ENCODE results near the gene LTA.

Gene LTA

DNA sequence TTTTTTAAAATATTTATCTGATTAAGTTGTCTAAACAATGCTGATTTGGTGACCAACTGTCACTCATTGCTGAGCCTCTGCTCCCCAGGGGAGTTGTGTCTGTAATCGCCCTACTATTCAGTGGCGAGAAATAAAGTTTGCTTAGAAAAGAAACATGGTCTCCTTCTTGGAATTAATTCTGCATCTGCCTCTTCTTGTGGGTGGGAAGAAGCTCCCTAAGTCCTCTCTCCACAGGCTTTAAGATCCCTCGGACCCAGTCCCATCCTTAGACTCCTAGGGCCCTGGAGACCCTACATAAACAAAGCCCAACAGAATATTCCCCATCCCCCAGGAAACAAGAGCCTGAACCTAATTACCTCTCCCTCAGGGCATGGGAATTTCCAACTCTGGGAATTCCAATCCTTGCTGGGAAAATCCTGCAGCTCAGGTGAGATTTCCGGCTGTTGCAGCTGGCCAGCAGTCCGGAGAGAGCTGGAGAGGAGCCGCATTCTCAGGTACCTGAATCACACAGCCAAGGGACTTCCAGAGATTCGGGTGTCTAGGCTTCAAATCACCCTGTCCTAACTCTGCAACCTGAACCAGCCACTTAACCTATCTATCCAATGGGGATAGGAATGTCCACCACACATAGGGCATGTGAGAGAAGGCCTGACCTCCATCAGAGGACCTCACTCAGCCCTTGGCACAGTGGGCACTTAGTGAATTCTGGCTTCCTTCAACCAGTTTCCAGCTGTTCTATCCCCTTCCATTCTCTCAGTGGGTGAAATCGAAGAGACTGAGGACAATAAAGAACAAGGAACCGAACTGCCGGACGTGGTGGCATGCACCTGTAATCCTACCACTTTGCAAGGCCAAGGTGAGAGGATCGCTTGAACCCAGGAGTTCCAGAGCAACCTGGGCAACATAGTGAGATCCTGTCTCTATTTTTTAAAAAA is 6.4 kb downstream of the LTA start:
- H3K4me3 ChIP-seq (ENCODE audit: low read depth in 1 of 5, low read length in 5 of 5) = no peak overlapping the region
- peaks cover 0 to 4% (median 0%) of the 10 kb centered on the region in 5 donors for H3K27me3 ChIP-seq (ENCODE audit: control insufficient read depth in 5 of 5, insufficient read depth in 4 of 5, low read length in 5 of 5)
- peaks cover 0 to 4% (median 0%) of the 10 kb centered on the region in 5 donors for H3K36me3 ChIP-seq (ENCODE audit: control insufficient read depth in 5 of 5, insufficient read depth in 5 of 5, low read length in 5 of 5)
- no peak overlapping the region for H3K9ac ChIP-seq (ENCODE audit: low read length in 5 of 5)
- peaks cover 5 to 54% (median 30%) of the 10 kb centered on the region in 5 donors for H3K4me1 ChIP-seq (ENCODE audit: control insufficient read depth in 5 of 5, insufficient read depth in 5 of 5, low read length in 5 of 5)
- no peak overlapping the region for H3K27ac ChIP-seq (ENCODE audit: low read depth, low read length)
- H3K9me3 ChIP-seq (ENCODE audit: control insufficient read depth in 5 of 5, low read length in 5 of 5) = no peaks in the 10 kb centered on the region

DNA sequence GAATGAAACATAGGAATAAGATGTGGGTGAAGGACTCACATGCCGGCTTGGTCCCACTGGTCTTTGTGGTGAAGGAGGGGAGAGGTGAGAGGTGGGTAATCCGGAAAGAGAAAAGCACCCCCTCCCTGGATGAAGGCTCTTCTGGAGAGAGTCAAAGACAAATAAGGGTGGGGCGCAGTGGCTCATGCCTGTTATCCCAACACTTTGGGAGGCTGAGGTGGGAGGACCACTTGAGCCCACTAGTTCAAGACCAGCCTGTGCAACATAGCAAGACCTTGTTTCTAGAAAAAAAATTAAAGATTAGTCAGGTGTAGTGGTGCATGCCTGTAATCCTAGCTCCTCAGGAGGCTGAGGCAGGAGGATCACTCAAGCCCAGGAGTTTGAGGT is 7.0 kb downstream of the LTA start:
- Histone ChIP-seq H3K9me3 (ENCODE audit: control insufficient read depth in 5 of 5, low read length in 5 of 5) (no peaks in the 10 kb centered on the region), H3K4me3 (ENCODE audit: low read depth in 1 of 5, low read length in 5 of 5) (no peak overlapping the region), H3K4me1 (ENCODE audit: control insufficient read depth in 5 of 5, insufficient read depth in 5 of 5, low read length in 5 of 5) (peaks cover 5 to 54% (median 30%) of the 10 kb centered on the region in 5 donors), H3K27ac (ENCODE audit: low read depth, low read length) (no peak overlapping the region), H3K27me3 (ENCODE audit: control insufficient read depth in 5 of 5, insufficient read depth in 4 of 5, low read length in 5 of 5) (peaks cover 0 to 4% (median 0%) of the 10 kb centered on the region in 5 donors), H3K36me3 (ENCODE audit: control insufficient read depth in 5 of 5, insufficient read depth in 5 of 5, low read length in 5 of 5) (peaks cover 0 to 4% (median 0%) of the 10 kb centered on the region in 5 donors), H3K9ac (ENCODE audit: low read length in 5 of 5) (no peak overlapping the region)

DNA sequence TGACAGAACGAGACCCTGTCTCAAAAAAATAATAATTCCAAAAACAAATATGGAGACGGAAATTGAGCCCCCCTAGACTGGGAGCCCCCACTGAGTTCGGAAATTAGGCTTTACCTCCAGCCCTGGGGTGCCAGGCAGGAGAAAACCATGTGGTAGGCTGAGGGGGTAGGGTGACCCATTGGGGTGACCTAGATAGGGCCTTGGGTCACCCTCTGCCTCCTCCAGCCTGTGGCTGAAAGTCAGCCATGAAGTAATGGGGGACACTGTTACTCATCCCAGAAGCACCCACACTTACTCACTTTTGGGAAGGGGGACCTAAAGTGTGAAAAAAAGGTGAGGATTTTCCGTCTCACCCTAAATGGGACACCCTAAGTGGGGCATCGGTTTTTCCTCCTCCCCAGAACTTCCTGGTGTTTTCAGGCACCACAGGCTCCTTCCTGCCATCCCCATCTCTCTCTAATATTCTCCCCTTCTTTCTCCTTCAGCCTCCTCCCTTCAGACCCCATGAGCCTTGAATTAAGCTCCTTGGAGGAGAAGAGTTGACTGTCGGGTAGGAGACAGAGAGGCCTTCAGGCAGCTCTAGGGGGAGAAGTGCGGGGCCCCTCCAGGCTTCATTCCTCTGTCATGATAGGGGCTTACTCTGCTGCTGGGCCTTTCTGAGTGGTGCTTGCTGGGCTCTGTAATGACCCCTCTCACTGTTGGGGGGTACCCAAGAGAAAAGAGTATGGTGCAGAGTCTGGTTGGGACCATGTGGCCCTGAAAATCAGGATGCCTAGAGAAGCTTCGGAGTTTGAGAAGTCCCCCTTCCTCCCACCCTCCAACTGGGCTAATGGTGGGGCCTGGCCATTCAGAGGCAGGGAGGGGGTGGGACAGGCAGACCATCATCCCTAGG is 7.7 kb downstream of the LTA start:
- peak overlapping the region in 1 of 5 donors; percentile 92 for H3K4me3 ChIP-seq (ENCODE audit: low read depth in 1 of 5, low read length in 5 of 5)
- peaks cover 5 to 54% (median 30%) of the 10 kb centered on the region in 5 donors for H3K4me1 ChIP-seq (ENCODE audit: control insufficient read depth in 5 of 5, insufficient read depth in 5 of 5, low read length in 5 of 5)
- H3K9me3 ChIP-seq (ENCODE audit: control insufficient read depth in 5 of 5, low read length in 5 of 5) = no peaks in the 10 kb centered on the region
- H3K27me3 ChIP-seq (ENCODE audit: control insufficient read depth in 5 of 5, insufficient read depth in 4 of 5, low read length in 5 of 5) = peaks cover 0 to 4% (median 0%) of the 10 kb centered on the region in 5 donors
- H3K36me3 ChIP-seq (ENCODE audit: control insufficient read depth in 5 of 5, insufficient read depth in 5 of 5, low read length in 5 of 5) = peaks cover 0 to 4% (median 0%) of the 10 kb centered on the region in 5 donors
- no peak overlapping the region for H3K27ac ChIP-seq (ENCODE audit: low read depth, low read length)
- H3K9ac ChIP-seq (ENCODE audit: low read length in 5 of 5) = peak overlapping the region in 2 of 5 donors; percentile 23 to 94

DNA sequence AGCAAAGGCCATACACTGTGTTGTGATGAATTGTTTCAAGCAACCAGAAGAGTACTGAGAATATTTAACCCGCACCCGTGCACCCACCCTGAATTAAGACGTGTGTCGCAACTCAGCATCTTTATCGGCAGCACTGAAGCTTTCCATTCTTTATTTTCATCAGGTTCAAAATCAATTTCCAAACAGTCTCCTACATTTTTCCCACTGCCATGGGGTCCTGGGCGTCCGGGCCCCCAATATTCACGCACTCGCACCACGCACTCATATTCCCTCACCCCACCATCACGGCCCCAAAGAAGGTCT is 8.3 kb downstream of the LTA start:
- H3K9ac ChIP-seq (ENCODE audit: low read length in 5 of 5) = peak overlapping the region in 4 of 5 donors; percentile 1 to 96 (median 94)
- H3K27me3 ChIP-seq (ENCODE audit: control insufficient read depth in 5 of 5, insufficient read depth in 4 of 5, low read length in 5 of 5) = peaks cover 0 to 3% (median 0%) of the 10 kb centered on the region in 5 donors
- H3K4me3 ChIP-seq (ENCODE audit: low read depth in 1 of 5, low read length in 5 of 5) = peak overlapping the region; percentile 48 to 96 (median 89)
- H3K27ac ChIP-seq (ENCODE audit: low read depth, low read length) = no peak overlapping the region
- no peaks in the 10 kb centered on the region for H3K9me3 ChIP-seq (ENCODE audit: control insufficient read depth in 5 of 5, low read length in 5 of 5)
- peaks cover 0 to 4% (median 0%) of the 10 kb centered on the region in 5 donors for H3K36me3 ChIP-seq (ENCODE audit: control insufficient read depth in 5 of 5, insufficient read depth in 5 of 5, low read length in 5 of 5)
- H3K4me1 ChIP-seq (ENCODE audit: control insufficient read depth in 5 of 5, insufficient read depth in 5 of 5, low read length in 5 of 5) = peaks cover 5 to 53% (median 29%) of the 10 kb centered on the region in 5 donors

- Histone ChIP-seq H3K4me1 (ENCODE audit: control insufficient read depth in 5 of 5, insufficient read depth in 5 of 5, low read length in 5 of 5) (peaks cover 5 to 53% (median 27%) of the 10 kb centered on the region in 5 donors), H3K4me3 (ENCODE audit: low read depth in 1 of 5, low read length in 5 of 5) (peak overlapping the region; percentile 89 to 96 (median 92)), H3K9ac (ENCODE audit: low read length in 5 of 5) (peak overlapping the region; percentile 76 to 96 (median 93)), H3K27ac (ENCODE audit: low read depth, low read length) (peak overlapping the region; percentile 70), H3K36me3 (ENCODE audit: control insufficient read depth in 5 of 5, insufficient read depth in 5 of 5, low read length in 5 of 5) (peaks cover 0 to 4% (median 0%) of the 10 kb centered on the region in 5 donors), H3K9me3 (ENCODE audit: control insufficient read depth in 5 of 5, low read length in 5 of 5) (no peaks in the 10 kb centered on the region), H3K27me3 (ENCODE audit: control insufficient read depth in 5 of 5, insufficient read depth in 4 of 5, low read length in 5 of 5) (peaks cover 0 to 4% (median 0%) of the 10 kb centered on the region in 5 donors)
Observed at GRCh38 chr6:31580807-31581433, 8.8 kb downstream of the LTA start.

DNA sequence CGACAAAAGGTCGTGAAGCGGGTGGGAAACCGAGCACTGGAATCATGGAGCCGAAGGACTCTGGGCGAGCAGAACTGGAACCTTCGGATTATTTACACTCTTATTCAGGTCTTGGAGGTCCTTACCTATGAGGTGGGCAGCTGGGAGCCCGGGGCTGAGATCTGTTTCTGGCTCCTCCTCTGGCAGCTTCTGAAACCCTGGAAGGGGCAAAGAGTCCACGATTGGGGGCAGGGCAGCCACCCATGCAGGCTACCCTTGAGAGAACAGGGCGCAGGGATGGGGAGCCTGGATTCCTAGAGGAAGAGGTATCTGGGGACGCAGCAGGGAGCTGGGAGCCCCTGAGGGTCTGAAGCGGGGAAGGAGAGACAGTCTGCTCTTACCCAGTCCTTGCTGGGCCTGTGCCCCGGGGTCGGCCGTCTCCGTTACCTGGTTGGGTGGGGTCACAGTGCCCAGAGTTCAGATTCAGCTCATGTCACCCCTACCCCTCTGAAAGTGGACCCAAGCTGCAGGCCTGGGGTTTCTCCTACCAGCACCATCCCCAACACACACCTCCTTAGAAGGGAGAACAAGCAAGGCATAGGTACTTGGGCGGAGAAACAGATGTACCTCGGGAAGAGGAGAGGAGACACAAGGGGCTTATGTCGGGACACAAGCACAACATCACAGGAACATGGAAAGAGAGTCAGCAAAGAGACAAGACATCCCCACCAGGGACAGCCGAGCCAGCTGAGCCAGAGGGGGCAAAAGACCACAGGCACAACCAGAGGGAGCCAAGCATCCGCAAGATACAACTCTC is 9.5 kb downstream of the LTA start:
- H3K4me3 ChIP-seq (ENCODE audit: low read depth in 1 of 5, low read length in 5 of 5) = peak overlapping the region; percentile 89 to 96 (median 92)
- H3K4me1 ChIP-seq (ENCODE audit: control insufficient read depth in 5 of 5, insufficient read depth in 5 of 5, low read length in 5 of 5) = peaks cover 5 to 54% (median 27%) of the 10 kb centered on the region in 5 donors
- peak overlapping the region; percentile 70 for H3K27ac ChIP-seq (ENCODE audit: low read depth, low read length)
- H3K9ac ChIP-seq (ENCODE audit: low read length in 5 of 5) = peak overlapping the region; percentile 76 to 96 (median 93)
- H3K27me3 ChIP-seq (ENCODE audit: control insufficient read depth in 5 of 5, insufficient read depth in 4 of 5, low read length in 5 of 5) = peaks cover 0 to 6% (median 2%) of the 10 kb centered on the region in 5 donors
- H3K9me3 ChIP-seq (ENCODE audit: control insufficient read depth in 5 of 5, low read length in 5 of 5) = no peaks in the 10 kb centered on the region
- peaks cover 0 to 4% (median 0%) of the 10 kb centered on the region in 5 donors for H3K36me3 ChIP-seq (ENCODE audit: control insufficient read depth in 5 of 5, insufficient read depth in 5 of 5, low read length in 5 of 5)

DNA sequence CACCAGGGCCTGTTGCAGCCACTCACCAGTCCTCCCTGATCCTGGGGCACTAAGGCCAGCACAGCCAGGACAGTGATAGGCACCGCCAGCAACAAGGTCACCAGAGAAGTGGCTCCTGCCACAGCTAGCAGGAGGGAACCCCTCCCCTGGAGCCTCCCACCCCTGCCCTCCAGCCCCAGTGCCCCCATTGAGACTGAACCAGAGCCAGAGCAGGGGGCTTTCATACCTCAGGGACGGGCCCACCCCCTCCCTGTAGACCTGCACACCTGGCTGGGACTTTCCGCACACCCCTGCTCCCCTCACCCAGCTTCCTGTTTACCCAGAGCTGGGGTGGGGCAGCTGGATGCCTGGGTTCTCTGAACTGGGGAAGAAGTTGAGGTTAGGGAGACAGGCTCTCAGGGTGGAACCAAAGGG is 10.1 kb downstream of the LTA start, which contains the start of gene LTB:
LTB (minus strand) TSS at position 195 of the 414 bp plus-strand sequence; CDS start at position 188, 7 bp downstream.
- Histone ChIP-seq H3K4me3 (ENCODE audit: low read depth in 1 of 5, low read length in 5 of 5) (peak within 1 kb of the TSS; percentile 89 to 96 (median 92)), H3K27ac (ENCODE audit: low read depth, low read length) (peak within 1 kb of the TSS; percentile 70), H3K36me3 (ENCODE audit: control insufficient read depth in 5 of 5, insufficient read depth in 5 of 5, low read length in 5 of 5) (no peaks in the 10 kb centered on the region), H3K4me1 (ENCODE audit: control insufficient read depth in 5 of 5, insufficient read depth in 5 of 5, low read length in 5 of 5) (peaks cover 5 to 55% (median 27%) of the 10 kb centered on the region in 5 donors), H3K9ac (ENCODE audit: low read length in 5 of 5) (peak within 1 kb of the TSS; percentile 76 to 96 (median 93)), H3K9me3 (ENCODE audit: control insufficient read depth in 5 of 5, low read length in 5 of 5) (no peaks in the 10 kb centered on the region), H3K27me3 (ENCODE audit: control insufficient read depth in 5 of 5, insufficient read depth in 4 of 5, low read length in 5 of 5) (peaks cover 0 to 9% (median 5%) of the 10 kb centered on the region in 5 donors)

DNA sequence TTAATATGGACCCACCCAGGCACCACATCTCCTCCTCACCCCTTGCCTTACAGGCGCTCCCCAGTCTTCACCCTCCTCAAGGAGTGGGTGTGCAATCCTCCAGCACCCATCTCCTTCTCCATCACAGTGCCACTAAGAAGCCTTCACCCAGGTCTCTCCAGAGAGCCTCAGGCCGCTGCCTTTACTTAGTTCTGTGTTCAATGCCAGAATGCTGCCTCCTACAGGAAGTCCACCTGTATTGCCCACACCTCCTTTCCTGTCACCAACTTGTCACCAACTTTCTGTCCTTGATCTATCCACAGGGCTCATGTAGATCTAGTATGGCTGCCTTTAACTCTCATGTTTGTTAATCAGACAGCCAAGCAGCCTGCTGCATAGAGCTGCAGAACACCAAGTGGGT is 13.4 kb downstream of the LTA start:
- no peak overlapping the region for H3K4me3 ChIP-seq (ENCODE audit: low read depth in 1 of 5, low read length in 5 of 5)
- peaks cover 5 to 67% (median 31%) of the 10 kb centered on the region in 5 donors for H3K4me1 ChIP-seq (ENCODE audit: control insufficient read depth in 5 of 5, insufficient read depth in 5 of 5, low read length in 5 of 5)
- H3K36me3 ChIP-seq (ENCODE audit: control insufficient read depth in 5 of 5, insufficient read depth in 5 of 5, low read length in 5 of 5) = no peaks in the 10 kb centered on the region
- no peak overlapping the region for H3K9ac ChIP-seq (ENCODE audit: low read length in 5 of 5)
- H3K27me3 ChIP-seq (ENCODE audit: control insufficient read depth in 5 of 5, insufficient read depth in 4 of 5, low read length in 5 of 5) = peaks cover 0 to 9% (median 5%) of the 10 kb centered on the region in 5 donors
- H3K9me3 ChIP-seq (ENCODE audit: control insufficient read depth in 5 of 5, low read length in 5 of 5) = no peaks in the 10 kb centered on the region
- H3K27ac ChIP-seq (ENCODE audit: low read depth, low read length) = no peak overlapping the region

DNA sequence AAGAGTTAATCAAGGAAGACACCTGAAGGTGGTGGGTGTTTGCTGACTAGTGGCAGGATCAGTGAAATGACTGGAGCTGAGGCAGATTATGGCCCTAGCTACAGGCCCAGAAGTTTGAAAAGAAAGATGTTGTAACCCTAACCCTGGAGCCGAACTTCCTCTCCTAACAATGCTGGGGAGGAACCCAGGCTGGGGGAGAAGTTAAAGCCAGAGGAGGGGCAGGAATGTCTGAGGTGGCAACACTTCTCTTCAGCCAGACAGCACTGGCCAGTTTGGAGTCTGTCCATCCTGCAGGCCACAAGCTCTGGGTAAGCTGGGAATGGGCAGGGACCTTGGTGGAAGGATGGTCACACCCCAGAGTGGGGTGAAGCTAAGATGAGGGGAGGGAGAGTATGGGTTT is 13.9 kb downstream of the LTA start, which contains the start of gene LST1:
LST1 (plus strand) TSS at position 270 of the 400 bp plus-strand sequence. CDS start 1,023 bp downstream, outside the sequence.
- H3K36me3 ChIP-seq (ENCODE audit: control insufficient read depth in 5 of 5, insufficient read depth in 5 of 5, low read length in 5 of 5) = no peaks in the 10 kb centered on the region
- no peak within 1 kb of the TSS for H3K27ac ChIP-seq (ENCODE audit: low read depth, low read length)
- H3K4me1 ChIP-seq (ENCODE audit: control insufficient read depth in 5 of 5, insufficient read depth in 5 of 5, low read length in 5 of 5) = peaks cover 5 to 61% (median 28%) of the 10 kb centered on the region in 5 donors
- H3K9ac ChIP-seq (ENCODE audit: low read length in 5 of 5) = peak within 1 kb of the TSS in 1 of 5 donors; percentile 38
- H3K27me3 ChIP-seq (ENCODE audit: control insufficient read depth in 5 of 5, insufficient read depth in 4 of 5, low read length in 5 of 5) = peaks cover 0 to 9% (median 5%) of the 10 kb centered on the region in 5 donors
- H3K9me3 ChIP-seq (ENCODE audit: control insufficient read depth in 5 of 5, low read length in 5 of 5) = no peaks in the 10 kb centered on the region
- H3K4me3 ChIP-seq (ENCODE audit: low read depth in 1 of 5, low read length in 5 of 5) = peak within 1 kb of the TSS in 2 of 5 donors; percentile 8 to 23
